Gastrocnemius medialis (tissue), 4 donors: Measurements from ENCODE around the gene SMAD6.

Experiments used
- POLR2A ChIP-seq, 2 donors: fragments of 450-650 bp; IDR thresholded peaks; one replicate each; pipeline ENCODE4 v1.6.1; 2017; ENCODE audit warnings: antibody characterized with exemption in 2 of 2, mild to moderate bottlenecking in 2 of 2, moderate library complexity in 2 of 2
- TF ChIP-seq, protein P1 (sequence below), 5 experiments: fragments of 450-650 bp in 3 of 5; fragments of 200-600 bp in 2 of 5; sonication (generic) in 2 of 5; IDR thresholded peaks in 4 of 5; conservative IDR thresholded peaks in 1 of 5; 1 replicate in 4 of 5; 2 replicates in 1 of 5; pipeline ENCODE4 v1.5.1; 2016 to 2019; ENCODE audit warnings: antibody characterized with exemption in 5 of 5, mild to moderate bottlenecking in 3 of 5, moderate library complexity in 3 of 5

DNA sequence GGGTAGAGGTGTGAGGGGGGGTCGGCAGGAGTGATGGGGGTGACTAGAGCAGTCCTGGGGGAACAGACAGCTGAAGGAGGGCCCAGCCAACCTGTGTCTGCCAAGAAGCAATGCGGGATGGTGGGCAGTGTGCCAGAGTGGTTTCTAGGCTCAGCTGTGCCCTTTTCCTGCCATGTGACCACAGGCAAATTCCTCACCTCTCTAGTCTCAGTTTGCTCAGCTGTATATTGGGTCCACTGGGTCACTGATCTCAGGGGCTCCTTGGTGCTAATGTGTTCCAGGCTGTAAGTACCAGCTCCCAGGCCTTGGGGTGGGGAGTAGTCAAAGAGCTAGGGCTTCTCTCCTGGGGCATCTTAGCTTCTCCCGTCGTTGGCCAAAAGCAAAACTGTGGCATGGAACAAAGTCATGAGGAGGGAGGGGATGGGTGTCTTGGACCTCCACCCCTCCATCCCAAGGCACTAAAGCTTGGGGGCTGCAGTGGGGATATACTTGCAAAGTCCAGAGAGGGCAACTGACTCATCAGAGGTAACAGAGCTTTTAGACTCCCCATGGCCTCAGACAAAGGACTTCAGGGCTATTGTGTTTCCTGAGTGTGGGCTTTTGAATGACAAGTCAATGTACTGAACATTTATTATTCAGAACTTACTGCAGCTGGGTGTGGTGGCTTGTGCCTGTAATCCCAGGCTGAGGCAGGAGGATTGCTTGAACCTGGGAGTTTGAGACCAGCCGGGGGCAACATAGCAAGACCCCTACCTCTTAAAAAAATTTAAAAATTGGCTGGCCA lies 20.9 kb downstream of the SMAD6 start:
- TF ChIP-seq, protein P1, sequence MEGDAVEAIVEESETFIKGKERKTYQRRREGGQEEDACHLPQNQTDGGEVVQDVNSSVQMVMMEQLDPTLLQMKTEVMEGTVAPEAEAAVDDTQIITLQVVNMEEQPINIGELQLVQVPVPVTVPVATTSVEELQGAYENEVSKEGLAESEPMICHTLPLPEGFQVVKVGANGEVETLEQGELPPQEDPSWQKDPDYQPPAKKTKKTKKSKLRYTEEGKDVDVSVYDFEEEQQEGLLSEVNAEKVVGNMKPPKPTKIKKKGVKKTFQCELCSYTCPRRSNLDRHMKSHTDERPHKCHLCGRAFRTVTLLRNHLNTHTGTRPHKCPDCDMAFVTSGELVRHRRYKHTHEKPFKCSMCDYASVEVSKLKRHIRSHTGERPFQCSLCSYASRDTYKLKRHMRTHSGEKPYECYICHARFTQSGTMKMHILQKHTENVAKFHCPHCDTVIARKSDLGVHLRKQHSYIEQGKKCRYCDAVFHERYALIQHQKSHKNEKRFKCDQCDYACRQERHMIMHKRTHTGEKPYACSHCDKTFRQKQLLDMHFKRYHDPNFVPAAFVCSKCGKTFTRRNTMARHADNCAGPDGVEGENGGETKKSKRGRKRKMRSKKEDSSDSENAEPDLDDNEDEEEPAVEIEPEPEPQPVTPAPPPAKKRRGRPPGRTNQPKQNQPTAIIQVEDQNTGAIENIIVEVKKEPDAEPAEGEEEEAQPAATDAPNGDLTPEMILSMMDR (IDR thresholded peaks at IDR 0.05 in 4 of 5, conservative IDR thresholded peaks at IDR 0.05 in 1 of 5): no peak
- no peak for TF ChIP-seq POLR2A (IDR thresholded peaks at IDR 0.05)
